Erythroblast (primary cell): ENCODE data around the gene CNTNAP5.

Experiments
- GATA1 ChIP-seq: IDR thresholded peaks from 2 replicates; pipeline ENCODE4 v1.6.1; 2011; ENCODE audit warnings: low read depth, mild to moderate bottlenecking, control low read depth, low read length, moderate library complexity
- POLR2A ChIP-seq: IDR thresholded peaks from 2 replicates; pipeline ENCODE4 v1.6.1; 2011; ENCODE audit warnings: mild to moderate bottlenecking, low read length

- TF ChIP-seq POLR2A (no peak), GATA1 (no peak)
Observed at GRCh38 chr2:124267794-124268193, 242.7 kb downstream of the CNTNAP5 start.
